GM23338 (cell line): Measurements from ENCODE around the gene PROB1.

Source experiments
- CREB1 ChIP-seq: fragments of 250-450 bp; sonication (Bioruptor Pico); IDR thresholded peaks from 2 replicates; pipeline ENCODE4 v1.5.0; 2020; ENCODE audit warnings: low read depth, mild to moderate bottlenecking, moderate library complexity
- CTCF ChIP-seq, 2 experiments: fragments of 200-600 bp in 1 of 2; sonication (generic) in 1 of 2; conservative IDR thresholded peaks; 2 replicates each; pipeline versions ENCODE4 v1.5.1 to v1.6.1; 2016 to 2017; ENCODE audit warnings: antibody characterized with exemption in 2 of 2, low read depth in 2 of 2, mild to moderate bottlenecking in 2 of 2, moderate library complexity in 1 of 2
- EZH2 ChIP-seq: fragments of 200-600 bp; sonication (generic); IDR thresholded peaks from one replicate; pipeline ENCODE4 v1.8.0; 2017; ENCODE audit warnings: antibody characterized with exemption, mild to moderate bottlenecking, low read depth; ENCODE audit not compliant: unreplicated experiment
- EZH2phosphoT487 ChIP-seq: fragments of 200-600 bp; sonication (generic); IDR thresholded peaks from one replicate; pipeline ENCODE4 v1.8.1; 2018; ENCODE audit warnings: antibody characterized with exemption; ENCODE audit not compliant: unreplicated experiment
- JUNB ChIP-seq: IDR thresholded peaks from one replicate; pipeline ENCODE4 v1.6.1; 2016; ENCODE audit warnings: antibody characterized with exemption; ENCODE audit not compliant: unreplicated experiment
- NANOG ChIP-seq: IDR thresholded peaks from 2 replicates; pipeline ENCODE4 v1.6.1; 2016; ENCODE audit warnings: antibody characterized with exemption, borderline replicate concordance
- POLR2AphosphoS5 ChIP-seq: IDR thresholded peaks from 2 replicates; pipeline ENCODE4 v1.6.1; 2016; ENCODE audit warnings: antibody characterized with exemption, low read depth
- REST ChIP-seq: IDR thresholded peaks from one replicate; pipeline ENCODE4 v1.6.1; 2018; ENCODE audit warnings: antibody characterized with exemption; ENCODE audit not compliant: unreplicated experiment
- STAT1 ChIP-seq: IDR thresholded peaks from one replicate; pipeline ENCODE4 v1.6.1; 2016; ENCODE audit warnings: antibody characterized with exemption; ENCODE audit not compliant: unreplicated experiment
- ZNF114 ChIP-seq: fragments of 250-450 bp; sonication (Bioruptor Pico); IDR thresholded peaks from 2 replicates; pipeline ENCODE4 v1.5.0; 2020; ENCODE audit warnings: mild to moderate bottlenecking, moderate library complexity
- ZNF462 ChIP-seq: fragments of 250-450 bp; sonication (Bioruptor Pico); IDR thresholded peaks from 2 replicates; pipeline ENCODE4 v1.5.0; 2020; ENCODE audit warnings: mild to moderate bottlenecking, moderate library complexity
- TF ChIP-seq, protein P1 (sequence below): IDR thresholded peaks from 2 replicates; pipeline ENCODE4 v1.6.1; 2016; ENCODE audit warnings: antibody characterized with exemption

- TF ChIP-seq CTCF (conservative IDR thresholded peaks at IDR 0.05; ENCODE audit: low read depth in 2 of 2) (no peak; a peak in 1 of 4 replicates), POLR2AphosphoS5 (no peak), EZH2 (no peak), REST (no peak), EZH2phosphoT487 (no peak), CREB1 (no peak), NANOG (no peak), JUNB (no peak), ZNF462 (CRISPR knock-in tag) (no peak), STAT1 (no peak), ZNF114 (CRISPR knock-in tag) (no peak)
- TF ChIP-seq, protein P1, sequence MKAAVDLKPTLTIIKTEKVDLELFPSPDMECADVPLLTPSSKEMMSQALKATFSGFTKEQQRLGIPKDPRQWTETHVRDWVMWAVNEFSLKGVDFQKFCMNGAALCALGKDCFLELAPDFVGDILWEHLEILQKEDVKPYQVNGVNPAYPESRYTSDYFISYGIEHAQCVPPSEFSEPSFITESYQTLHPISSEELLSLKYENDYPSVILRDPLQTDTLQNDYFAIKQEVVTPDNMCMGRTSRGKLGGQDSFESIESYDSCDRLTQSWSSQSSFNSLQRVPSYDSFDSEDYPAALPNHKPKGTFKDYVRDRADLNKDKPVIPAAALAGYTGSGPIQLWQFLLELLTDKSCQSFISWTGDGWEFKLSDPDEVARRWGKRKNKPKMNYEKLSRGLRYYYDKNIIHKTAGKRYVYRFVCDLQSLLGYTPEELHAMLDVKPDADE = no peak
Observed at GRCh38 chr5:139395844-139396640, 1.1 kb upstream of the PROB1 start.
